ENCODE results near the gene GRAP2. TPM values are rescaled to one million over a fixed set of nuclear protein-coding genes. Genes with fewer than 3 reads are reported as not detected.

Gene GRAP2
- total and polyA plus RNA-seq, 2 experiments from 2014 or later, result 0.42 TPM; not detected in 1

DNA sequence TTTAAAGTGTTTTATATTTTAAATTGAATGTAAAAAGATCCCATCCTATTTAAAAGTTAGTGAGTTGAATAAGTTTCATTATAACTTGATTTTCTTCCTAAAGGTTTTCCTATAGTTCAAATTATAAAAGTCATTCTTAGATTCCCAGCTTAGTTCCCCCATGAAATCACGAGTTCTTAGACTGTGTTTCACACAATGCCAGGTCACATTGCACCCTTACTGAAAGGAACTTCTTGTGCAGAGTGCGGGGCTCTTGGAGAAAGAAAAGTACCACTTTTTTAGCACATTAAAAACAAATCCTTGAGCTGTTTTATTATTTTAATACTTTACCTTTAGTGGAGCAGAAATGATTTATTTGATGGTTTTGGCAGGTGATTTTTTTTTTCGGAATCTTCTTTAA lies 15.6 kb downstream of the GRAP2 start:
- Mint-ChIP-seq H3K27me3 (ENCODE audit: insufficient read depth, low read depth, poor library complexity) (peaks cover 4% of the 10 kb centered on the region), H3K27ac (no peak overlapping the region), H3K4me1 (peaks cover 28% of the 10 kb centered on the region), H3K36me3 (ENCODE audit: low read depth) (no peaks in the 10 kb centered on the region), H3K4me3 (no peak overlapping the region), H3K9me3 (no peaks in the 10 kb centered on the region)
- H3K9me2 ChIP-seq (ENCODE audit: insufficient read depth), result no peaks in the 10 kb centered on the region
- peaks cover 20% of the 10 kb centered on the region for H3K4me1 ChIP-seq (ENCODE audit: insufficient read depth)
- no peaks in the 10 kb centered on the region for H3F3A ChIP-seq (replicated peaks; ENCODE audit: low read depth)
- no peak for ATAC-seq
- no peaks in the 10 kb centered on the region for H3K27me3 ChIP-seq (ENCODE audit: insufficient read depth)
- H3K4me2 ChIP-seq, result no peak overlapping the region
- no peaks in the 10 kb centered on the region for H4K20me1 ChIP-seq (replicated peaks; ENCODE audit: insufficient read depth)
- TF ChIP-seq, protein P1, sequence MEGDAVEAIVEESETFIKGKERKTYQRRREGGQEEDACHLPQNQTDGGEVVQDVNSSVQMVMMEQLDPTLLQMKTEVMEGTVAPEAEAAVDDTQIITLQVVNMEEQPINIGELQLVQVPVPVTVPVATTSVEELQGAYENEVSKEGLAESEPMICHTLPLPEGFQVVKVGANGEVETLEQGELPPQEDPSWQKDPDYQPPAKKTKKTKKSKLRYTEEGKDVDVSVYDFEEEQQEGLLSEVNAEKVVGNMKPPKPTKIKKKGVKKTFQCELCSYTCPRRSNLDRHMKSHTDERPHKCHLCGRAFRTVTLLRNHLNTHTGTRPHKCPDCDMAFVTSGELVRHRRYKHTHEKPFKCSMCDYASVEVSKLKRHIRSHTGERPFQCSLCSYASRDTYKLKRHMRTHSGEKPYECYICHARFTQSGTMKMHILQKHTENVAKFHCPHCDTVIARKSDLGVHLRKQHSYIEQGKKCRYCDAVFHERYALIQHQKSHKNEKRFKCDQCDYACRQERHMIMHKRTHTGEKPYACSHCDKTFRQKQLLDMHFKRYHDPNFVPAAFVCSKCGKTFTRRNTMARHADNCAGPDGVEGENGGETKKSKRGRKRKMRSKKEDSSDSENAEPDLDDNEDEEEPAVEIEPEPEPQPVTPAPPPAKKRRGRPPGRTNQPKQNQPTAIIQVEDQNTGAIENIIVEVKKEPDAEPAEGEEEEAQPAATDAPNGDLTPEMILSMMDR (conservative IDR thresholded peaks at IDR 0.05; ENCODE audit: low read depth in 2 of 2), result no peak
- TF ChIP-seq ZNF114 (CRISPR knock-in tag; IDR thresholded peaks at IDR 0.05) (no peak), NANOG (IDR thresholded peaks at IDR 0.05; ENCODE audit: borderline replicate concordance) (no peak), CREB1 (CRISPR knock-in tag; IDR thresholded peaks at IDR 0.05; ENCODE audit: low read depth) (no peak), POLR2AphosphoS5 (IDR thresholded peaks at IDR 0.05; ENCODE audit: low read depth) (no peak), JUNB (IDR thresholded peaks at IDR 0.05; ENCODE audit: unreplicated experiment) (no peak), EZH2phosphoT487 (IDR thresholded peaks at IDR 0.05; ENCODE audit: unreplicated experiment) (no peak), STAT1 (IDR thresholded peaks at IDR 0.05; ENCODE audit: unreplicated experiment) (no peak)
- TF ChIP-seq, protein P2, sequence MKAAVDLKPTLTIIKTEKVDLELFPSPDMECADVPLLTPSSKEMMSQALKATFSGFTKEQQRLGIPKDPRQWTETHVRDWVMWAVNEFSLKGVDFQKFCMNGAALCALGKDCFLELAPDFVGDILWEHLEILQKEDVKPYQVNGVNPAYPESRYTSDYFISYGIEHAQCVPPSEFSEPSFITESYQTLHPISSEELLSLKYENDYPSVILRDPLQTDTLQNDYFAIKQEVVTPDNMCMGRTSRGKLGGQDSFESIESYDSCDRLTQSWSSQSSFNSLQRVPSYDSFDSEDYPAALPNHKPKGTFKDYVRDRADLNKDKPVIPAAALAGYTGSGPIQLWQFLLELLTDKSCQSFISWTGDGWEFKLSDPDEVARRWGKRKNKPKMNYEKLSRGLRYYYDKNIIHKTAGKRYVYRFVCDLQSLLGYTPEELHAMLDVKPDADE (IDR thresholded peaks at IDR 0.05), result no peak
- TF ChIP-seq, protein P3, sequence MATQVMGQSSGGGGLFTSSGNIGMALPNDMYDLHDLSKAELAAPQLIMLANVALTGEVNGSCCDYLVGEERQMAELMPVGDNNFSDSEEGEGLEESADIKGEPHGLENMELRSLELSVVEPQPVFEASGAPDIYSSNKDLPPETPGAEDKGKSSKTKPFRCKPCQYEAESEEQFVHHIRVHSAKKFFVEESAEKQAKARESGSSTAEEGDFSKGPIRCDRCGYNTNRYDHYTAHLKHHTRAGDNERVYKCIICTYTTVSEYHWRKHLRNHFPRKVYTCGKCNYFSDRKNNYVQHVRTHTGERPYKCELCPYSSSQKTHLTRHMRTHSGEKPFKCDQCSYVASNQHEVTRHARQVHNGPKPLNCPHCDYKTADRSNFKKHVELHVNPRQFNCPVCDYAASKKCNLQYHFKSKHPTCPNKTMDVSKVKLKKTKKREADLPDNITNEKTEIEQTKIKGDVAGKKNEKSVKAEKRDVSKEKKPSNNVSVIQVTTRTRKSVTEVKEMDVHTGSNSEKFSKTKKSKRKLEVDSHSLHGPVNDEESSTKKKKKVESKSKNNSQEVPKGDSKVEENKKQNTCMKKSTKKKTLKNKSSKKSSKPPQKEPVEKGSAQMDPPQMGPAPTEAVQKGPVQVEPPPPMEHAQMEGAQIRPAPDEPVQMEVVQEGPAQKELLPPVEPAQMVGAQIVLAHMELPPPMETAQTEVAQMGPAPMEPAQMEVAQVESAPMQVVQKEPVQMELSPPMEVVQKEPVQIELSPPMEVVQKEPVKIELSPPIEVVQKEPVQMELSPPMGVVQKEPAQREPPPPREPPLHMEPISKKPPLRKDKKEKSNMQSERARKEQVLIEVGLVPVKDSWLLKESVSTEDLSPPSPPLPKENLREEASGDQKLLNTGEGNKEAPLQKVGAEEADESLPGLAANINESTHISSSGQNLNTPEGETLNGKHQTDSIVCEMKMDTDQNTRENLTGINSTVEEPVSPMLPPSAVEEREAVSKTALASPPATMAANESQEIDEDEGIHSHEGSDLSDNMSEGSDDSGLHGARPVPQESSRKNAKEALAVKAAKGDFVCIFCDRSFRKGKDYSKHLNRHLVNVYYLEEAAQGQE (IDR thresholded peaks at IDR 0.05; ENCODE audit: unreplicated experiment), result no peak
- no peak overlapping the region for H3K4me3 ChIP-seq
- no peaks in the 10 kb centered on the region for H3K36me3 ChIP-seq (ENCODE audit: insufficient read depth)
- H3K27ac ChIP-seq (ENCODE audit: low read depth), result no peak overlapping the region
- H2AFZ ChIP-seq, result no peak overlapping the region; the same call in 1 of the 2 replicates
- H3K79me2 ChIP-seq (replicated peaks; ENCODE audit: insufficient read depth), result no peaks in the 10 kb centered on the region
- DNase-seq (ENCODE audit: low spot score), result no peak

- H3K9me3 Mint-ChIP-seq, result no peaks in the 10 kb centered on the region
- Histone ChIP-seq H3K4me2 (no peak overlapping the region), H3K4me1 (ENCODE audit: insufficient read depth) (peaks cover 20% of the 10 kb centered on the region), H3K79me2 (replicated peaks; ENCODE audit: insufficient read depth) (no peaks in the 10 kb centered on the region), H4K20me1 (replicated peaks; ENCODE audit: insufficient read depth) (no peaks in the 10 kb centered on the region), H3K27me3 (ENCODE audit: insufficient read depth) (no peaks in the 10 kb centered on the region), H2AFZ (no peak overlapping the region), H3K27ac (ENCODE audit: low read depth) (no peak overlapping the region), H3K36me3 (ENCODE audit: insufficient read depth) (no peaks in the 10 kb centered on the region), H3F3A (replicated peaks; ENCODE audit: low read depth) (no peaks in the 10 kb centered on the region), H3K4me3 (no peak overlapping the region), H3K9me2 (ENCODE audit: insufficient read depth) (no peaks in the 10 kb centered on the region)
- peaks cover 28% of the 10 kb centered on the region for H3K4me1 Mint-ChIP-seq
- no peak overlapping the region for H3K27ac Mint-ChIP-seq
- DNase-seq (ENCODE audit: low spot score) (no peak), ATAC-seq (no peak)
- peaks cover 4% of the 10 kb centered on the region for H3K27me3 Mint-ChIP-seq (ENCODE audit: insufficient read depth, low read depth, poor library complexity)
- H3K36me3 Mint-ChIP-seq (ENCODE audit: low read depth), result no peaks in the 10 kb centered on the region
- H3K4me3 Mint-ChIP-seq, result no peak overlapping the region
- TF ChIP-seq NANOG (IDR thresholded peaks at IDR 0.05; ENCODE audit: borderline replicate concordance) (no peak), JUNB (IDR thresholded peaks at IDR 0.05; ENCODE audit: unreplicated experiment) (no peak)
- TF ChIP-seq, protein P2 (IDR thresholded peaks at IDR 0.05), result no peak
- TF ChIP-seq, protein P1 (conservative IDR thresholded peaks at IDR 0.05; ENCODE audit: low read depth in 2 of 2), result no peak
- TF ChIP-seq, protein P3 (IDR thresholded peaks at IDR 0.05; ENCODE audit: unreplicated experiment), result no peak
Measured at GRCh38 chr22:39917197-39917643, 16.3 kb downstream of the GRAP2 start.
